OCI-LY1 (cell line): ENCODE data around the gene SSX4B.
"Not testable (repeated sequence)": the region's sequence is repeated elsewhere in the genome, so short reads cannot be mapped to it uniquely, and the experiment has no call there.

Experiments
- CTCF ChIP-seq: fragments of 200-600 bp; sonication (generic), shearing (Covaris generic); IDR thresholded peaks from 2 replicates; pipeline ENCODE4 v1.5.1; 2017; ENCODE audit warnings: mild to moderate bottlenecking, antibody characterized with exemption, low read length, moderate library complexity, mixed read lengths
- EZH2 ChIP-seq: fragments of 200-600 bp; sonication (generic), shearing (Covaris generic); IDR thresholded peaks from 2 replicates; pipeline ENCODE4 v1.8.0; 2017; ENCODE audit warnings: borderline replicate concordance, mixed run types, mild to moderate bottlenecking, antibody characterized with exemption, low read length, moderate library complexity, mixed read lengths

- not testable (repeated sequence) for TF ChIP-seq CTCF, EZH2
Measured at GRCh38 chrX:48396931-48397330, 14.8 kb downstream of the SSX4B start.
